Liver (tissue), 9 donors: Measurements from ENCODE around the gene MAP1LC3B. TPM values are rescaled to one million over a fixed set of nuclear protein-coding genes. Genes with fewer than 3 reads are reported as not detected.

Source experiments
- DNase-seq: peaks from one replicate; pipeline ENCODE4 v3.0.0-alpha.2; 2017; ENCODE audit warnings: low spot score
- H3K27ac ChIP-seq, 2 donors: one replicate each; pipeline ENCODE4 v1.7.0; 2013; ENCODE audit warnings: inconsistent platforms in 2 of 2, low read length in 2 of 2, control low read depth in 1 of 2, low read depth in 1 of 2, mild to moderate bottlenecking in 1 of 2
- H3K27me3 ChIP-seq, 4 donors: one replicate each; pipeline versions ENCODE4 v1.6.1 to v1.7.0; 2013; ENCODE audit warnings: low read length in 3 of 4, inconsistent platforms in 1 of 4, mild to moderate bottlenecking in 1 of 4, moderate library complexity in 1 of 4; ENCODE audit not compliant: control insufficient read depth in 4 of 4, insufficient read depth in 4 of 4
- H3K36me3 ChIP-seq, 4 donors: one replicate each; pipeline versions ENCODE4 v1.6.1 to v1.7.0; 2013; ENCODE audit warnings: low read length in 3 of 4, mild to moderate bottlenecking in 3 of 4, low read depth in 1 of 4, moderate library complexity in 1 of 4; ENCODE audit not compliant: control insufficient read depth in 4 of 4, insufficient read depth in 3 of 4
- H3K4me1 ChIP-seq, 4 donors: one replicate each; pipeline versions ENCODE4 v1.6.1 to v1.7.0; 2013; ENCODE audit warnings: low read length in 3 of 4, mild to moderate bottlenecking in 3 of 4, moderate library complexity in 1 of 4; ENCODE audit not compliant: control insufficient read depth in 4 of 4, insufficient read depth in 4 of 4
- H3K4me3 ChIP-seq, 3 donors: one replicate each; pipeline versions ENCODE4 v1.6.1 to v1.7.0; 2013; ENCODE audit warnings: low read length in 3 of 3, control low read depth in 1 of 3, low read depth in 1 of 3, mild to moderate bottlenecking in 1 of 3
- H3K9ac ChIP-seq, 2 donors: one replicate each; pipeline ENCODE4 v1.7.0; 2013; ENCODE audit warnings: low read length in 2 of 2, mild to moderate bottlenecking in 2 of 2, moderate library complexity in 2 of 2, control low read depth in 1 of 2, low read depth in 1 of 2
- H3K9me3 ChIP-seq, 4 donors: one replicate each; pipeline versions ENCODE4 v1.6.1 to v1.7.0; 2013; ENCODE audit warnings: low read length in 3 of 4; ENCODE audit not compliant: control insufficient read depth in 4 of 4
- EGR1 ChIP-seq, 2 donors: IDR thresholded peaks; 2 replicates each; pipeline ENCODE4 v1.6.1; 2016 to 2018; ENCODE audit warnings: antibody characterized with exemption in 2 of 2, low read depth in 2 of 2
- FOXA1 ChIP-seq: IDR thresholded peaks from 2 replicates; pipeline ENCODE4 v1.6.1; 2016; ENCODE audit warnings: antibody characterized with exemption
- FOXA2 ChIP-seq: IDR thresholded peaks from 2 replicates; pipeline ENCODE4 v1.6.1; 2016; ENCODE audit warnings: antibody characterized with exemption
- GABPA ChIP-seq, 2 donors: IDR thresholded peaks in 1 of 2; conservative IDR thresholded peaks in 1 of 2; 2 replicates each; pipeline ENCODE4 v1.6.1; 2016; ENCODE audit warnings: antibody characterized with exemption in 2 of 2, mild to moderate bottlenecking in 1 of 2, moderate library complexity in 1 of 2
- HNF4A ChIP-seq, 2 donors: conservative IDR thresholded peaks; 2 replicates each; pipeline ENCODE4 v1.6.1; 2016; ENCODE audit warnings: antibody characterized with exemption in 2 of 2, mild to moderate bottlenecking in 2 of 2
- HNF4G ChIP-seq: IDR thresholded peaks from 2 replicates; pipeline ENCODE4 v1.6.1; 2016; ENCODE audit warnings: antibody characterized with exemption
- JUND ChIP-seq, 2 donors: IDR thresholded peaks; 2 replicates each; pipeline ENCODE4 v1.6.1; 2016; ENCODE audit warnings: antibody characterized with exemption in 2 of 2
- NR2F2 ChIP-seq: IDR thresholded peaks from 2 replicates; pipeline ENCODE4 v1.6.1; 2016; ENCODE audit warnings: antibody characterized with exemption
- RAD21 ChIP-seq, 2 donors: IDR thresholded peaks; 2 replicates each; pipeline ENCODE4 v1.6.1; 2016; ENCODE audit warnings: antibody characterized with exemption in 2 of 2, mild to moderate bottlenecking in 2 of 2
- RXRA ChIP-seq, 2 donors: IDR thresholded peaks; 2 replicates each; pipeline ENCODE4 v1.6.1; 2017 to 2018; ENCODE audit warnings: antibody characterized with exemption in 2 of 2, mild to moderate bottlenecking in 1 of 2
- SP1 ChIP-seq: IDR thresholded peaks from 2 replicates; pipeline ENCODE4 v1.6.1; 2018; ENCODE audit warnings: antibody characterized with exemption, mild to moderate bottlenecking
- TAF1 ChIP-seq: conservative IDR thresholded peaks from 2 replicates; pipeline ENCODE4 v1.6.1; 2016; ENCODE audit warnings: antibody characterized with exemption, mild to moderate bottlenecking
- YY1 ChIP-seq: IDR thresholded peaks from 2 replicates; pipeline ENCODE4 v1.6.1; 2016; ENCODE audit warnings: antibody characterized with exemption, mild to moderate bottlenecking
- WGBS: extraction: QIAGEN DNeasy Blood & Tissue Kit; methylation state at CpG from one replicate; pipeline ENCODE4 v1.1.7; 2013; 5-methylcytosine and 5-hydroxymethylcytosine counted together
- polyA plus RNA-seq, 2 donors: library from polyadenylated mRNA; stranded (reverse) in 1 of 2; unstranded in 1 of 2; fragments of 200-250 nt in 1 of 2; fragments of >200 nt in 1 of 2; fragmentation: Nextera tagmentation in 1 of 2; extraction: Ambion mirVana in 1 of 2; gene quantifications; one replicate each; pipeline versions ENCODE4 v1.2.1 to v1.2.3, GENCODE V29; 2013 to 2015
- total RNA-seq, 2 donors: library from RNA; depleted of rRNA; stranded (reverse); fragments of >200 nt; gene quantifications; one replicate each; pipeline ENCODE4 v1.2.3, GENCODE V29; 2014
- TF ChIP-seq, protein P1 (sequence below): IDR thresholded peaks from 2 replicates; pipeline ENCODE4 v1.6.1; 2016; ENCODE audit warnings: antibody characterized with exemption
- TF ChIP-seq, protein P2 (sequence below): fragments of 150-350 bp; IDR thresholded peaks from 2 replicates; pipeline ENCODE4 v1.5.1; 2017; ENCODE audit warnings: improper control_type of control experiment, low read depth, low read length; ENCODE audit not compliant: missing input control
- TF ChIP-seq, protein P3 (sequence below): IDR thresholded peaks from 2 replicates; pipeline ENCODE4 v1.6.1; 2016; ENCODE audit warnings: antibody characterized with exemption, mild to moderate bottlenecking
- TF ChIP-seq, protein P4 (sequence below): IDR thresholded peaks from 2 replicates; pipeline ENCODE4 v1.6.1; 2016; ENCODE audit warnings: antibody characterized with exemption
- TF ChIP-seq, protein P5 (sequence below): IDR thresholded peaks from 2 replicates; pipeline ENCODE4 v1.6.1; 2016; ENCODE audit warnings: antibody characterized with exemption
- donor health status: healthy.
- donor health status: healthy.
- donor health status: healthy.
- donor health status: healthy.
- donor health status: healthy.

MAP1LC3B gene
- total and polyA plus RNA-seq, 4 donors, result 10.3 to 36.3 (median 15.7) TPM

DNA sequence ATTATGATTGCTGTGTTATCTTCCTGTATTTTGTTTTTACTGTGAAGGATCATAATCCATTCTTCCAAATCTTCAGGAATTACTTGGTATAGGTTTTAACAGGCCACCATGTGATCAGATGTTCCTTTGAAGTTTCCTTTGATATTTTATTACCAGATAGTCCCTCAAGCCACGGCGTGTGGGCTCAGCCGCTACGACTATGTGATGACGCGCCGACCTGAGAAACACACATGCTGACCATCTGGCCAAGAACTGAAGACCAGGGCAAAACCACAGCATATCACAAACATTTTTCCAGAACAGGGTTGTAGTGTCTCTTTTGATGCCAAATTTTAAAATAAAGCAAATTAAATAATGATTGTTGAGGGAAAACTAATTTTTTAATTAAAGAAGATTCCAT lies 53.4 kb downstream of the MAP1LC3B start:
- Histone ChIP-seq H3K27ac (no peak overlapping the region), H3K27me3 (no peaks in the 10 kb centered on the region), H3K4me1 (no peaks in the 10 kb centered on the region), H3K9ac (no peak overlapping the region), H3K4me3 (no peak overlapping the region), H3K36me3 (peaks cover 0 to 42% (median 13%) of the 10 kb centered on the region in 4 donors), H3K9me3 (no peaks in the 10 kb centered on the region)
- 97% methylated on average over 7 of the region's 7 CpGs for WGBS
- no peak for DNase-seq
- TF ChIP-seq HNF4A (conservative IDR thresholded peaks at IDR 0.05), result no peak
- TF ChIP-seq JUND (IDR thresholded peaks at IDR 0.05), result no peak
- no peak for TF ChIP-seq EGR1 (IDR thresholded peaks at IDR 0.05; ENCODE audit: low read depth in 2 of 2)
- no peak for TF ChIP-seq TAF1
- TF ChIP-seq YY1, result no peak
- TF ChIP-seq SP1, result no peak
- TF ChIP-seq NR2F2, result no peak
- no peak for TF ChIP-seq FOXA2
- no peak for TF ChIP-seq FOXA1
- no peak for TF ChIP-seq RAD21 (IDR thresholded peaks at IDR 0.05)
- no peak for TF ChIP-seq HNF4G
- TF ChIP-seq, protein P1, sequence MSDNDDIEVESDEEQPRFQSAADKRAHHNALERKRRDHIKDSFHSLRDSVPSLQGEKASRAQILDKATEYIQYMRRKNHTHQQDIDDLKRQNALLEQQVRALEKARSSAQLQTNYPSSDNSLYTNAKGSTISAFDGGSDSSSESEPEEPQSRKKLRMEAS, result no peak
- TF ChIP-seq RXRA (IDR thresholded peaks at IDR 0.05), result no peak
- TF ChIP-seq, protein P2, sequence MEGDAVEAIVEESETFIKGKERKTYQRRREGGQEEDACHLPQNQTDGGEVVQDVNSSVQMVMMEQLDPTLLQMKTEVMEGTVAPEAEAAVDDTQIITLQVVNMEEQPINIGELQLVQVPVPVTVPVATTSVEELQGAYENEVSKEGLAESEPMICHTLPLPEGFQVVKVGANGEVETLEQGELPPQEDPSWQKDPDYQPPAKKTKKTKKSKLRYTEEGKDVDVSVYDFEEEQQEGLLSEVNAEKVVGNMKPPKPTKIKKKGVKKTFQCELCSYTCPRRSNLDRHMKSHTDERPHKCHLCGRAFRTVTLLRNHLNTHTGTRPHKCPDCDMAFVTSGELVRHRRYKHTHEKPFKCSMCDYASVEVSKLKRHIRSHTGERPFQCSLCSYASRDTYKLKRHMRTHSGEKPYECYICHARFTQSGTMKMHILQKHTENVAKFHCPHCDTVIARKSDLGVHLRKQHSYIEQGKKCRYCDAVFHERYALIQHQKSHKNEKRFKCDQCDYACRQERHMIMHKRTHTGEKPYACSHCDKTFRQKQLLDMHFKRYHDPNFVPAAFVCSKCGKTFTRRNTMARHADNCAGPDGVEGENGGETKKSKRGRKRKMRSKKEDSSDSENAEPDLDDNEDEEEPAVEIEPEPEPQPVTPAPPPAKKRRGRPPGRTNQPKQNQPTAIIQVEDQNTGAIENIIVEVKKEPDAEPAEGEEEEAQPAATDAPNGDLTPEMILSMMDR, result no peak
- TF ChIP-seq, protein P3, sequence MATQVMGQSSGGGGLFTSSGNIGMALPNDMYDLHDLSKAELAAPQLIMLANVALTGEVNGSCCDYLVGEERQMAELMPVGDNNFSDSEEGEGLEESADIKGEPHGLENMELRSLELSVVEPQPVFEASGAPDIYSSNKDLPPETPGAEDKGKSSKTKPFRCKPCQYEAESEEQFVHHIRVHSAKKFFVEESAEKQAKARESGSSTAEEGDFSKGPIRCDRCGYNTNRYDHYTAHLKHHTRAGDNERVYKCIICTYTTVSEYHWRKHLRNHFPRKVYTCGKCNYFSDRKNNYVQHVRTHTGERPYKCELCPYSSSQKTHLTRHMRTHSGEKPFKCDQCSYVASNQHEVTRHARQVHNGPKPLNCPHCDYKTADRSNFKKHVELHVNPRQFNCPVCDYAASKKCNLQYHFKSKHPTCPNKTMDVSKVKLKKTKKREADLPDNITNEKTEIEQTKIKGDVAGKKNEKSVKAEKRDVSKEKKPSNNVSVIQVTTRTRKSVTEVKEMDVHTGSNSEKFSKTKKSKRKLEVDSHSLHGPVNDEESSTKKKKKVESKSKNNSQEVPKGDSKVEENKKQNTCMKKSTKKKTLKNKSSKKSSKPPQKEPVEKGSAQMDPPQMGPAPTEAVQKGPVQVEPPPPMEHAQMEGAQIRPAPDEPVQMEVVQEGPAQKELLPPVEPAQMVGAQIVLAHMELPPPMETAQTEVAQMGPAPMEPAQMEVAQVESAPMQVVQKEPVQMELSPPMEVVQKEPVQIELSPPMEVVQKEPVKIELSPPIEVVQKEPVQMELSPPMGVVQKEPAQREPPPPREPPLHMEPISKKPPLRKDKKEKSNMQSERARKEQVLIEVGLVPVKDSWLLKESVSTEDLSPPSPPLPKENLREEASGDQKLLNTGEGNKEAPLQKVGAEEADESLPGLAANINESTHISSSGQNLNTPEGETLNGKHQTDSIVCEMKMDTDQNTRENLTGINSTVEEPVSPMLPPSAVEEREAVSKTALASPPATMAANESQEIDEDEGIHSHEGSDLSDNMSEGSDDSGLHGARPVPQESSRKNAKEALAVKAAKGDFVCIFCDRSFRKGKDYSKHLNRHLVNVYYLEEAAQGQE, result no peak
- no peak for TF ChIP-seq GABPA (IDR thresholded peaks at IDR 0.05 in 1 of 2, conservative IDR thresholded peaks at IDR 0.05 in 1 of 2)
- TF ChIP-seq, protein P4, sequence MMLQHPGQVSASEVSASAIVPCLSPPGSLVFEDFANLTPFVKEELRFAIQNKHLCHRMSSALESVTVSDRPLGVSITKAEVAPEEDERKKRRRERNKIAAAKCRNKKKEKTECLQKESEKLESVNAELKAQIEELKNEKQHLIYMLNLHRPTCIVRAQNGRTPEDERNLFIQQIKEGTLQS, result no peak

DNA sequence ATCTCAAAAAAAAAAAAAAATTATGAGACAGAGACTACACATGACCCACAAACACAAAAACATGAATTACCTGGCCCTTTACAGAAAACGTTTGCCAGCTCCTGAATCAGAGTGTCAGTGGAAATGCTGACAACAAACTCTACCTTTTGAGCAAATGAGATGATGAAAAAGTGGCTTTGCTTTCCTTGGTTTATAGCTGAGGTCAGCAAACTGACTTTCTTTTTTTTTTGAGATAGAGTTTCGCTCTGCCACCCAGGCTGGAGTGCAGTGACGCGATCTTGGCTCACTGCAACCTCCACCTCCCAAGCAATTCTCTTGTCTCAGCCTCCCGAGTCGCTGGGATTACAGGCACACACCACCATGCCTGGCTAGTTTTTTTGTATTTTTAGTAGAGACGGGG lies 54.3 kb downstream of the MAP1LC3B start:
- H3K4me3 ChIP-seq, result no peak overlapping the region
- H3K4me1 ChIP-seq, result no peaks in the 10 kb centered on the region
- 91% methylated on average over 7 of the region's 7 CpGs for WGBS
- no peaks in the 10 kb centered on the region for H3K9me3 ChIP-seq
- peaks cover 0 to 44% (median 14%) of the 10 kb centered on the region in 4 donors for H3K36me3 ChIP-seq
- DNase-seq, result no peak
- H3K27ac ChIP-seq, result no peak overlapping the region
- no peak overlapping the region for H3K9ac ChIP-seq
- H3K27me3 ChIP-seq, result no peaks in the 10 kb centered on the region
- TF ChIP-seq, protein P5, sequence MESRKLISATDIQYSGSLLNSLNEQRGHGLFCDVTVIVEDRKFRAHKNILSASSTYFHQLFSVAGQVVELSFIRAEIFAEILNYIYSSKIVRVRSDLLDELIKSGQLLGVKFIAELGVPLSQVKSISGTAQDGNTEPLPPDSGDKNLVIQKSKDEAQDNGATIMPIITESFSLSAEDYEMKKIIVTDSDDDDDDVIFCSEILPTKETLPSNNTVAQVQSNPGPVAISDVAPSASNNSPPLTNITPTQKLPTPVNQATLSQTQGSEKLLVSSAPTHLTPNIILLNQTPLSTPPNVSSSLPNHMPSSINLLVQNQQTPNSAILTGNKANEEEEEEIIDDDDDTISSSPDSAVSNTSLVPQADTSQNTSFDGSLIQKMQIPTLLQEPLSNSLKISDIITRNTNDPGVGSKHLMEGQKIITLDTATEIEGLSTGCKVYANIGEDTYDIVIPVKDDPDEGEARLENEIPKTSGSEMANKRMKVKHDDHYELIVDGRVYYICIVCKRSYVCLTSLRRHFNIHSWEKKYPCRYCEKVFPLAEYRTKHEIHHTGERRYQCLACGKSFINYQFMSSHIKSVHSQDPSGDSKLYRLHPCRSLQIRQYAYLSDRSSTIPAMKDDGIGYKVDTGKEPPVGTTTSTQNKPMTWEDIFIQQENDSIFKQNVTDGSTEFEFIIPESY, result no peak
- TF ChIP-seq FOXA2 (no peak), EGR1 (IDR thresholded peaks at IDR 0.05; ENCODE audit: low read depth in 2 of 2) (no peak), FOXA1 (no peak), GABPA (IDR thresholded peaks at IDR 0.05 in 1 of 2, conservative IDR thresholded peaks at IDR 0.05 in 1 of 2) (no peak), JUND (IDR thresholded peaks at IDR 0.05) (no peak), RXRA (IDR thresholded peaks at IDR 0.05) (no peak), TAF1 (no peak), YY1 (no peak)
- TF ChIP-seq, protein P1, result no peak
- TF ChIP-seq, protein P2, result no peak
- TF ChIP-seq, protein P4, result no peak
